ENCODE measurements around the gene SLC27A3. TPM values are rescaled to one million over a fixed set of nuclear protein-coding genes. Genes with fewer than 3 reads are reported as not detected.

Gene SLC27A3
- total RNA-seq, 1 experiment from 2014 or later, result 42.0 TPM

DNA sequence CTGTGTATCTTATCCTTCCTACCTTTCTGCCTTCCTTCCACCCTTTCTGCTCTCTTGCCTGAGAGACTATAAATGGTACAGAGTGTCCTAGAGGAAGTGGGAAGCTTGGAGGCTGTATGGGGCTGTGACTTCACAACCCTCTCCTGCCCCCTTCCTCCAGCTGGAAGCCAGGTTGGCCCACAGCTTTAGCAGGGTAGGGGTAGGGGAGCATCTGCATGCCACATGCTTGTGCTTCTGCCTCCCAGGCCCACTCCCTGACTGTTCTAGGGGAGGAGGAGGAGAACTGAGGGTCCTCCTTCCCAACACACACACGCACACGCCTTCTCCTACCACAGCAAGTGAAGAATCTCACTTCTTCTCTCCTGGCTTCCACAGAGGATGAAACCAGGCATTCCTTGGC is 3.9 kb upstream of the SLC27A3 start:
- Histone ChIP-seq H3K14ac (ENCODE audit: insufficient read depth, low read length) (no peak overlapping the region), H3K4ac (ENCODE audit: low read depth, low read length) (no peak overlapping the region), H2BK120ac (ENCODE audit: low read depth, low read length, poor library complexity, severe bottlenecking) (no peak overlapping the region), H3K27me3 (ENCODE audit: insufficient read depth, low read length) (no peaks in the 10 kb centered on the region), H3K4me2 (ENCODE audit: insufficient read depth, insufficient read length, low read length) (no peak overlapping the region), H4K5ac (ENCODE audit: insufficient read length, low read depth, low read length) (no peak overlapping the region), H2AK5ac (ENCODE audit: insufficient read length, low read length) (no peak overlapping the region), H2AFZ (ENCODE audit: low read length) (no peak overlapping the region), H2BK5ac (ENCODE audit: insufficient read length, low read length) (no peak overlapping the region), H4K91ac (ENCODE audit: insufficient read length, low read depth, low read length) (no peak overlapping the region), H2BK15ac (ENCODE audit: low read depth, low read length) (no peak overlapping the region), H3K18ac (ENCODE audit: insufficient read length, low read depth, low read length) (no peak overlapping the region), H3K27ac (ENCODE audit: insufficient read length, low read depth, low read length) (no peak overlapping the region), H3K9me3 (ENCODE audit: control insufficient read depth, low read depth, low read length) (no peaks in the 10 kb centered on the region), H3K56ac (ENCODE audit: insufficient read length, low read depth, low read length) (no peak overlapping the region), H3K79me2 (ENCODE audit: insufficient read depth, low read length) (no peaks in the 10 kb centered on the region), H3K4me1 (ENCODE audit: insufficient read depth, low read length) (0 out of 2 replicates have a peak, but pooled peaks cover 2% of the 10 kb centered on the region), H2BK12ac (ENCODE audit: insufficient read length, low read depth, low read length) (no peak overlapping the region), H4K20me1 (ENCODE audit: control insufficient read depth, insufficient read depth, insufficient read length) (no peaks in the 10 kb centered on the region), H3K23ac (ENCODE audit: insufficient read length, low read depth, low read length) (no peak overlapping the region), H3K23me2 (ENCODE audit: insufficient read length, low read depth, low read length, poor library complexity, severe bottlenecking) (peaks cover 10% of the 10 kb centered on the region), H3K9ac (ENCODE audit: extremely low read depth, insufficient read length, low read length) (no peak overlapping the region), H3T11ph (ENCODE audit: low read length) (no peak overlapping the region), H4K8ac (replicated peaks; ENCODE audit: insufficient read length, low read depth, low read length) (no peak overlapping the region), H3K79me1 (ENCODE audit: insufficient read depth, low read depth, low read length, poor library complexity, severe bottlenecking) (no peaks in the 10 kb centered on the region), H2BK20ac (ENCODE audit: low read depth, low read length, poor library complexity, severe bottlenecking) (no peak overlapping the region)
- no peak overlapping the region; a peak in 1 of 5 replicates for H3K4me3 Mint-ChIP-seq
- no peaks in the 10 kb centered on the region for H3K27me3 Mint-ChIP-seq (ENCODE audit: low read depth)
- peaks cover 20 to 35% of the 10 kb centered on the region in 2 experiments for H3K4me1 Mint-ChIP-seq
- H3K9me3 Mint-ChIP-seq, result no peaks in the 10 kb centered on the region
- peaks cover 37 to 74% (median 63%) of the 10 kb centered on the region in 3 experiments; a peak in 6 of 7 replicates for H3K36me3 Mint-ChIP-seq (ENCODE audit: insufficient read depth in 1 of 3, low read depth in 3 of 3)
- TF ChIP-seq CTCF (conservative IDR thresholded peaks at IDR 0.05), result no peak
- no peak overlapping the region for H3K27ac Mint-ChIP-seq
- WGBS (ENCODE audit: extremely low coverage, insufficient read length, low lambda C conversion rate), result no CpG with 5 or more reads among the region's 2 CpGs
- DNase-seq, result no peak
